Measurements from ENCODE around the gene CAP2.

CAP2 gene

GRCh38 chr6:17452096-17452495, 58.7 kb downstream of the CAP2 start:
- Histone ChIP-seq H4K20me1 (ENCODE audit: insufficient read depth, low read length) (no peaks in the 10 kb centered on the region), H3K27me3 (ENCODE audit: insufficient read depth, low read length) (no peaks in the 10 kb centered on the region), H3K9me2 (ENCODE audit: low read depth, low read length) (no peaks in the 10 kb centered on the region), H3F3A (ENCODE audit: insufficient read depth, low read length) (no peaks in the 10 kb centered on the region), H3K4me3 (ENCODE audit: low read depth, low read length, poor library complexity, severe bottlenecking) (no peak overlapping the region), H2AFZ (ENCODE audit: low read length) (no peak overlapping the region), H3K36me3 (ENCODE audit: insufficient read depth, low read length) (no peaks in the 10 kb centered on the region), H3K4me2 (ENCODE audit: low read length) (no peak overlapping the region), H3K9me3 (ENCODE audit: low read length) (no peaks in the 10 kb centered on the region), H3K27ac (ENCODE audit: low read depth, low read length, poor library complexity, severe bottlenecking) (no peak overlapping the region), H3K79me2 (ENCODE audit: insufficient read depth, low read length) (no peaks in the 10 kb centered on the region), H3K4me1 (ENCODE audit: insufficient read depth, low read length, severe bottlenecking) (no peaks in the 10 kb centered on the region), H3K9ac (ENCODE audit: low read length) (no peak overlapping the region)
- TF ChIP-seq EZH2 (IDR thresholded peaks at IDR 0.05; ENCODE audit: borderline replicate concordance, low read length), result no peak

- H3K9ac ChIP-seq (ENCODE audit: low read length), result no peak overlapping the region
- no peak overlapping the region for H3K27ac ChIP-seq (ENCODE audit: low read depth, low read length, poor library complexity, severe bottlenecking)
- H3K27me3 ChIP-seq (ENCODE audit: insufficient read depth, low read length), result no peaks in the 10 kb centered on the region
- H3F3A ChIP-seq (ENCODE audit: insufficient read depth, low read length), result no peaks in the 10 kb centered on the region
- no peaks in the 10 kb centered on the region for H3K79me2 ChIP-seq (ENCODE audit: insufficient read depth, low read length)
- no peaks in the 10 kb centered on the region for H3K9me3 ChIP-seq (ENCODE audit: low read length)
- H2AFZ ChIP-seq (ENCODE audit: low read length), result no peak overlapping the region
- H3K4me3 ChIP-seq (ENCODE audit: low read depth, low read length, poor library complexity, severe bottlenecking), result no peak overlapping the region
- H3K36me3 ChIP-seq (ENCODE audit: insufficient read depth, low read length), result no peaks in the 10 kb centered on the region
- H3K4me2 ChIP-seq (ENCODE audit: low read length), result no peak overlapping the region
- TF ChIP-seq EZH2 (IDR thresholded peaks at IDR 0.05; ENCODE audit: borderline replicate concordance, low read length) (no peak), CTCF (IDR thresholded peaks at IDR 0.05; ENCODE audit: low read length) (no peak)
- H4K20me1 ChIP-seq (ENCODE audit: insufficient read depth, low read length), result no peaks in the 10 kb centered on the region
- no peaks in the 10 kb centered on the region for H3K9me2 ChIP-seq (ENCODE audit: low read depth, low read length)
- no peaks in the 10 kb centered on the region for H3K4me1 ChIP-seq (ENCODE audit: insufficient read depth, low read length, severe bottlenecking)
Observed at GRCh38 chr6:17454316-17455005, 61.1 kb downstream of the CAP2 start.

- H2AFZ ChIP-seq (ENCODE audit: low read length), result no peak overlapping the region
Observed at GRCh38 chr6:17455919-17456318, 62.5 kb downstream of the CAP2 start.

More at GRCh38 chr6:17455919-17456318, 62.5 kb downstream of the CAP2 start:
- no peak overlapping the region for H3K27ac ChIP-seq (ENCODE audit: low read depth, low read length, poor library complexity, severe bottlenecking)
- no peaks in the 10 kb centered on the region for H3K9me3 ChIP-seq (ENCODE audit: low read length)
- no peak overlapping the region for H3K9ac ChIP-seq (ENCODE audit: low read length)
- H3K4me2 ChIP-seq (ENCODE audit: low read length), result no peak overlapping the region
- H3K79me2 ChIP-seq (ENCODE audit: insufficient read depth, low read length), result no peaks in the 10 kb centered on the region
- no peaks in the 10 kb centered on the region for H3K9me2 ChIP-seq (ENCODE audit: low read depth, low read length)
- H3F3A ChIP-seq (ENCODE audit: insufficient read depth, low read length), result no peaks in the 10 kb centered on the region
- no peak overlapping the region for H3K4me3 ChIP-seq (ENCODE audit: low read depth, low read length, poor library complexity, severe bottlenecking)
- TF ChIP-seq EZH2 (IDR thresholded peaks at IDR 0.05; ENCODE audit: borderline replicate concordance, low read length), result no peak
- no peak for TF ChIP-seq CTCF (IDR thresholded peaks at IDR 0.05; ENCODE audit: low read length)
- no peaks in the 10 kb centered on the region for H4K20me1 ChIP-seq (ENCODE audit: insufficient read depth, low read length)
- no peaks in the 10 kb centered on the region for H3K36me3 ChIP-seq (ENCODE audit: insufficient read depth, low read length)
- no peaks in the 10 kb centered on the region for H3K4me1 ChIP-seq (ENCODE audit: insufficient read depth, low read length, severe bottlenecking)
- no peaks in the 10 kb centered on the region for H3K27me3 ChIP-seq (ENCODE audit: insufficient read depth, low read length)

Measured in OCI-LY1 (cell line).